Measurements from ENCODE around the gene AMIGO3. TPM values are rescaled to one million over a fixed set of nuclear protein-coding genes. Genes with fewer than 3 reads are reported as not detected.

AMIGO3 gene
- total and polyA plus RNA-seq, 7 donors, result 0.46 to 1.2 (median 0.77) TPM; not detected in 3

GRCh38 chr3:49702672-49703071 is 16.8 kb downstream of the AMIGO3 start:
- peaks cover 0 to 87% (median 34%) of the 10 kb centered on the region in 4 donors for H3K36me3 ChIP-seq
- H3K9me3 ChIP-seq, result no peaks in the 10 kb centered on the region
- DNase-seq, result no peak
- H3K27ac ChIP-seq, result no peak overlapping the region
- TF ChIP-seq POLR2A (IDR thresholded peaks at IDR 0.05), result no peak
- TF ChIP-seq, protein P1, sequence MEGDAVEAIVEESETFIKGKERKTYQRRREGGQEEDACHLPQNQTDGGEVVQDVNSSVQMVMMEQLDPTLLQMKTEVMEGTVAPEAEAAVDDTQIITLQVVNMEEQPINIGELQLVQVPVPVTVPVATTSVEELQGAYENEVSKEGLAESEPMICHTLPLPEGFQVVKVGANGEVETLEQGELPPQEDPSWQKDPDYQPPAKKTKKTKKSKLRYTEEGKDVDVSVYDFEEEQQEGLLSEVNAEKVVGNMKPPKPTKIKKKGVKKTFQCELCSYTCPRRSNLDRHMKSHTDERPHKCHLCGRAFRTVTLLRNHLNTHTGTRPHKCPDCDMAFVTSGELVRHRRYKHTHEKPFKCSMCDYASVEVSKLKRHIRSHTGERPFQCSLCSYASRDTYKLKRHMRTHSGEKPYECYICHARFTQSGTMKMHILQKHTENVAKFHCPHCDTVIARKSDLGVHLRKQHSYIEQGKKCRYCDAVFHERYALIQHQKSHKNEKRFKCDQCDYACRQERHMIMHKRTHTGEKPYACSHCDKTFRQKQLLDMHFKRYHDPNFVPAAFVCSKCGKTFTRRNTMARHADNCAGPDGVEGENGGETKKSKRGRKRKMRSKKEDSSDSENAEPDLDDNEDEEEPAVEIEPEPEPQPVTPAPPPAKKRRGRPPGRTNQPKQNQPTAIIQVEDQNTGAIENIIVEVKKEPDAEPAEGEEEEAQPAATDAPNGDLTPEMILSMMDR (IDR thresholded peaks at IDR 0.05), result no peak
- no peak for TF ChIP-seq POLR2AphosphoS5 (IDR thresholded peaks at IDR 0.05)
- no peak for TF ChIP-seq EP300 (IDR thresholded peaks at IDR 0.05)
- peaks cover 0 to 2% (median 0%) of the 10 kb centered on the region in 4 donors for H3K4me1 ChIP-seq
- intact Hi-C loops (cut with DNase I), result loop anchor here (5.0 kb wide), 1 partner anchor 200 kb away; the partner anchor contains the start of gene MST1R
- WGBS, 2 donors, result 95% methylated on average over 11 of the region's 11 CpGs
- H3K4me3 ChIP-seq, result no peak overlapping the region
- H3K27me3 ChIP-seq, result no peaks in the 10 kb centered on the region

GRCh38 chr3:49701388-49702077 is 18.0 kb downstream of the AMIGO3 start:
- H3K4me1 ChIP-seq, result peaks cover 0 to 2% (median 0%) of the 10 kb centered on the region in 4 donors
- no peak overlapping the region for H3K4me3 ChIP-seq
- 90 to 91% methylated on average over 21 of the region's 21 CpGs for WGBS, 2 donors
- H3K36me3 ChIP-seq, result peaks cover 0 to 86% (median 34%) of the 10 kb centered on the region in 4 donors
- intact Hi-C loops (cut with DNase I), result loop anchor here (2.0 to 5.0 kb wide), 2 partner anchors 137 to 201 kb away; partner anchors contain the start of gene MST1R
- no peak for DNase-seq
- H3K9me3 ChIP-seq, result no peaks in the 10 kb centered on the region
- TF ChIP-seq, protein P1 (IDR thresholded peaks at IDR 0.05), result peak in 2 of 4 experiments; percentile 38 to 48
- TF ChIP-seq POLR2A (IDR thresholded peaks at IDR 0.05) (no peak), EP300 (IDR thresholded peaks at IDR 0.05) (no peak)
- no peak overlapping the region for H3K27ac ChIP-seq
- H3K27me3 ChIP-seq, result no peaks in the 10 kb centered on the region

- TF ChIP-seq POLR2A (IDR thresholded peaks at IDR 0.05) (no peak), POLR2AphosphoS5 (IDR thresholded peaks at IDR 0.05) (no peak), EP300 (IDR thresholded peaks at IDR 0.05) (no peak)
- TF ChIP-seq, protein P1 (IDR thresholded peaks at IDR 0.05), result no peak
- peaks cover 0 to 2% (median 0%) of the 10 kb centered on the region in 4 donors for H3K4me1 ChIP-seq
- H3K9me3 ChIP-seq, result no peaks in the 10 kb centered on the region
- intact Hi-C loops (cut with DNase I), result loop anchor here (2.0 to 5.0 kb wide), 2 partner anchors 138 to 202 kb away; partner anchors contain the start of gene MST1R
- peaks cover 0 to 79% (median 34%) of the 10 kb centered on the region in 4 donors for H3K36me3 ChIP-seq
- no peak overlapping the region for H3K27ac ChIP-seq
- H3K4me3 ChIP-seq, result no peak overlapping the region
- 87 to 88% methylated on average over 13 of the region's 13 CpGs for WGBS, 2 donors
- H3K27me3 ChIP-seq, result no peaks in the 10 kb centered on the region
- DNase-seq, result no peak
Measured at GRCh38 chr3:49700453-49701128, 18.9 kb downstream of the AMIGO3 start.

DNA sequence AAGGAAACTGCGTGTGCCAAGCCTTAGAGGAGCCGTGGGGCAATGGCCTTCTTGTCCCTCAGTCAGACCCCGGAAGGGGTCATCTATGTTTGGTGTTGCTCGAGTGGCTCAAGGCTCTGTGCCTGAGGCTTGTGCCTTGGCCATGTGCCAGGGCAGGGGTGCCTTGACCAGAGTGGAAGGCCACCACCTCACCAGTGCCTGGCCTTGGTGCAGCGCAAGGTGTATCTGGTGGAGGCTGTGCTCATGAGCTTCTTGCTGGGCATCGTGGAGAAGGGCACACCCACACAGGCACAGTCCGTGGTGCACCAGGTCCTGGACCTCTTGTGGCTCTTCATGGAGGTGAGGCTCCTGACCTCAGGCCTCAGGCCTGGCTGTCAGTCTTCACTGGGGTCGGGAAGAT is 19.5 kb downstream of the AMIGO3 start:
- intact Hi-C loops (cut with DNase I), result loop anchor here (2.0 to 5.0 kb wide), 2 partner anchors 139 to 202 kb away; partner anchors contain the start of gene MST1R
- peaks cover 0 to 73% (median 33%) of the 10 kb centered on the region in 4 donors for H3K36me3 ChIP-seq
- WGBS, 2 donors, result 82 to 88% methylated on average over 8 of the region's 8 CpGs

More for the DNA sequence above, 19.5 kb downstream of the AMIGO3 start:
- no peak for DNase-seq
- no peaks in the 10 kb centered on the region for H3K27me3 ChIP-seq
- H3K4me3 ChIP-seq, result no peak overlapping the region
- no peaks in the 10 kb centered on the region for H3K9me3 ChIP-seq
- TF ChIP-seq POLR2A (IDR thresholded peaks at IDR 0.05) (no peak), POLR2AphosphoS5 (IDR thresholded peaks at IDR 0.05) (no peak), EP300 (IDR thresholded peaks at IDR 0.05) (no peak)
- TF ChIP-seq, protein P1 (IDR thresholded peaks at IDR 0.05), result no peak
- H3K27ac ChIP-seq, result no peak overlapping the region
- H3K4me1 ChIP-seq, result peaks cover 0 to 2% (median 0%) of the 10 kb centered on the region in 4 donors
